ENCODE data around the gene LHX6.

LHX6 gene

GRCh38 chr9:122216138-122216797 lies 12.5 kb downstream of the LHX6 start:
- Mint-ChIP-seq H3K27me3 (ENCODE audit: low read depth, poor library complexity) (no peaks in the 10 kb centered on the region), H3K9me3 (peaks cover 7% of the 10 kb centered on the region), H3K36me3 (ENCODE audit: low read depth) (no peaks in the 10 kb centered on the region), H3K4me3 (no peak overlapping the region), H3K27ac (no peak overlapping the region), H3K4me1 (peaks cover 34% of the 10 kb centered on the region)
- TF ChIP-seq CTCF (IDR thresholded peaks at IDR 0.05), result no peak
- no peak for DNase-seq

GRCh38 chr9:122215663-122216062 lies 13.1 kb downstream of the LHX6 start:
- H3K36me3 Mint-ChIP-seq (ENCODE audit: low read depth), result no peaks in the 10 kb centered on the region
- no peak overlapping the region for H3K27ac Mint-ChIP-seq
- no peak for TF ChIP-seq CTCF (IDR thresholded peaks at IDR 0.05)
- no peak for DNase-seq
- peaks cover 34% of the 10 kb centered on the region for H3K4me1 Mint-ChIP-seq
- H3K4me3 Mint-ChIP-seq, result no peak overlapping the region
- peaks cover 7% of the 10 kb centered on the region for H3K9me3 Mint-ChIP-seq
- H3K27me3 Mint-ChIP-seq (ENCODE audit: low read depth, poor library complexity), result no peaks in the 10 kb centered on the region

DNA sequence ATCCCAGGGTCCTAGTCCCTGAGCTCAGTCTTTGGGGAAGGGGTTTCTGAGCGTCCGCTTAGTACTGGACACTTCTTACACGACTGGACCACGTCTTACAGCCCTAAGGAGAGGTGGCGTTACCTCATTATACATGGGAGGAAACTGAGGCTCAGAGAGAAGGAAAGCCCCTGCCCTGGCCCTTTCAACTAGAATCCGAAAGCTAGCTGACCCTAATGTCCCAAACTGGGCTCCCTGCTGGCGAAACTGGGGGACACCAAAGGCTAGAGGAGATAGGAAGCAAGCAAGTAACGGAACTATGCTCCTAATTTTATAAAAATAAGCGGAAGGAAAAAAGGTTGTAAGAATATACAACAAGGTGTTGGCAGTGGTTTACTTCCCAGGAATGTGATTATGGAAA lies 14.2 kb downstream of the LHX6 start:
- TF ChIP-seq CTCF (IDR thresholded peaks at IDR 0.05), result no peak
- Mint-ChIP-seq H3K36me3 (ENCODE audit: low read depth) (no peaks in the 10 kb centered on the region), H3K27me3 (ENCODE audit: low read depth, poor library complexity) (no peaks in the 10 kb centered on the region), H3K4me3 (peak overlapping the region; percentile 39), H3K9me3 (peaks cover 7% of the 10 kb centered on the region), H3K27ac (no peak overlapping the region), H3K4me1 (peaks cover 24% of the 10 kb centered on the region)
- DNase-seq, result no peak

DNA sequence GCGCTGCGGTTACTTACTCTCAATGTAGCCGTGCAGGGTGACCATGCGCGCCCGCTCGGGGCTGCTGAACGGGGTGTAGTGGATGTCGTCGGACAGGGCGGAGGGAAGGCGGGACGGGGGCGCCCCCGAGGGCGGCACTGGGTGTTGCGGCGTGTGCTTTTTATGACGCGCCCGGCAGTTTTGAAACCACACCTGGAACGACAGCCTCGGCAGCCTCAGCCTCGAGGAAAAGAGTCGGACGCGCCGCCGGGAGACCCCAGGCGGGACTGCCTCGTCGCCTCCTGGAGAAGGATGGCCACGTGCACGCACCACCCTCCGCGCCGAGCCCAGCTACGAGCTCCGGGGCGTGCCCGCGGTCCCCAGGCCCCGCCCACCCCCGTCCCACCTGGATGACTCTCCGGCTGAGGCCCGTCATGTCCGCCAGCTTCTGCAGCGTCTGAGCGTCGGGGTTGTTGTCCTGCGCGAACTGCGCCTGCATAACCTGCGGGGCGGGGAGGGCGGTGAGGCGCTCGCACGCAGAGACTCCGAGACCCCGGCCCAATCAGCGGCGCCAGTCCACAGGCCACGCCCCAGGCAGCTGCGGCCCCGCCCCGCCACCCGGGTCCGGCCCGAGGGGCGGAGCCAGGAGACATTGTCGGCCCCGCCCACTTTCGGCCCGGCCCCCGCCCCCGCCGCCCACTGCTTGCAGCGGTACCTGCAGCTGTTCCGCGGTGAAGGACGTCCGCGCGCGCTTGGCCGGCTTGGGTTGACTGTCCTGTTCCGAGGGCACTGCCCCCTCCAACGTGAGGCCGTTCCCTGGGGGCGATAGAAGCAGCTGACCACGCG lies 15.0 kb downstream of the LHX6 start:
- Mint-ChIP-seq H3K27ac (no peak overlapping the region), H3K27me3 (ENCODE audit: low read depth, poor library complexity) (no peaks in the 10 kb centered on the region)
- peak; percentile 94 for DNase-seq

GRCh38 chr9:122213102-122213588 lies 15.6 kb downstream of the LHX6 start:
- H3K27me3 Mint-ChIP-seq (ENCODE audit: low read depth, poor library complexity), result no peaks in the 10 kb centered on the region
- H3K36me3 Mint-ChIP-seq (ENCODE audit: low read depth), result no peaks in the 10 kb centered on the region
- DNase-seq, result no peak
- H3K4me1 Mint-ChIP-seq, result peaks cover 10% of the 10 kb centered on the region
- no peak for TF ChIP-seq CTCF (IDR thresholded peaks at IDR 0.05)
- H3K9me3 Mint-ChIP-seq, result peaks cover 7% of the 10 kb centered on the region
- no peak overlapping the region for H3K27ac Mint-ChIP-seq
- peak overlapping the region; percentile 35 for H3K4me3 Mint-ChIP-seq

More for the DNA sequence above, 15.0 kb downstream of the LHX6 start:
- no peaks in the 10 kb centered on the region for H3K36me3 Mint-ChIP-seq (ENCODE audit: low read depth)
- H3K4me1 Mint-ChIP-seq, result peaks cover 17% of the 10 kb centered on the region
- peaks cover 7% of the 10 kb centered on the region for H3K9me3 Mint-ChIP-seq
- TF ChIP-seq CTCF (IDR thresholded peaks at IDR 0.05), result no peak
- H3K4me3 Mint-ChIP-seq, result no peak overlapping the region

Measured in nephron progenitor cell (in vitro differentiated cells).